ENCODE data around the gene RPS6KA2. TPM values are rescaled to one million over a fixed set of nuclear protein-coding genes. Genes with fewer than 3 reads are reported as not detected.

The RPS6KA2 gene
- total RNA-seq, 2 donors from 2014 or later, result 59.5 to 75.4 TPM

- TF ChIP-seq CTCF (IDR thresholded peaks at IDR 0.05), result no peak
- ATAC-seq (ENCODE audit: insufficient number of reproducible peaks, low FRiP score, low read depth) (no peak), DNase-seq (ENCODE audit: low spot score) (no peak)
- no peak overlapping the region for H3K4me3 ChIP-seq
- H3K27me3 ChIP-seq (replicated peaks; ENCODE audit: insufficient read depth), result no peaks in the 10 kb centered on the region
- no peaks in the 10 kb centered on the region for H3K36me3 ChIP-seq
- H3K27ac ChIP-seq, result no peak overlapping the region
- H3K9me3 ChIP-seq, result no peaks in the 10 kb centered on the region
- H3K4me1 ChIP-seq (ENCODE audit: control insufficient read depth in 1 of 2, low read depth in 2 of 2), result peaks cover 4 to 14% of the 10 kb centered on the region in 2 donors
These were observed 36.0 kb downstream of the RPS6KA2 start for GRCh38 chr6:166591026-166591425.

GRCh38 chr6:166589786-166590574 is 37.1 kb downstream of the RPS6KA2 start:
- TF ChIP-seq CTCF (IDR thresholded peaks at IDR 0.05), result no peak
- Histone ChIP-seq H3K4me3 (no peak overlapping the region), H3K4me1 (ENCODE audit: control insufficient read depth in 1 of 2, low read depth in 2 of 2) (peaks cover 4 to 11% of the 10 kb centered on the region in 2 donors), H3K36me3 (no peaks in the 10 kb centered on the region), H3K27ac (no peak overlapping the region), H3K9me3 (no peaks in the 10 kb centered on the region), H3K27me3 (replicated peaks; ENCODE audit: insufficient read depth) (no peaks in the 10 kb centered on the region)
- ATAC-seq (ENCODE audit: insufficient number of reproducible peaks, low FRiP score, low read depth) (no peak), DNase-seq (ENCODE audit: low spot score) (no peak)

- H3K36me3 ChIP-seq, result no peaks in the 10 kb centered on the region
- H3K4me1 ChIP-seq (ENCODE audit: control insufficient read depth in 1 of 2, low read depth in 2 of 2), result peaks cover 4 to 11% of the 10 kb centered on the region in 2 donors
- ATAC-seq (ENCODE audit: insufficient number of reproducible peaks, low FRiP score, low read depth) (no peak), DNase-seq (ENCODE audit: low spot score) (no peak)
- TF ChIP-seq CTCF (IDR thresholded peaks at IDR 0.05), result no peak
- no peaks in the 10 kb centered on the region for H3K9me3 ChIP-seq
- no peak overlapping the region for H3K27ac ChIP-seq
- H3K27me3 ChIP-seq (replicated peaks; ENCODE audit: insufficient read depth), result no peaks in the 10 kb centered on the region
- no peak overlapping the region for H3K4me3 ChIP-seq
These were observed 37.7 kb downstream of the RPS6KA2 start for GRCh38 chr6:166589337-166589731.

GRCh38 chr6:166588691-166589336 is 38.2 kb downstream of the RPS6KA2 start:
- no peaks in the 10 kb centered on the region for H3K36me3 ChIP-seq
- no peak overlapping the region for H3K27ac ChIP-seq
- DNase-seq (ENCODE audit: low spot score) (no peak), ATAC-seq (ENCODE audit: insufficient number of reproducible peaks, low FRiP score, low read depth) (no peak)
- H3K27me3 ChIP-seq (replicated peaks; ENCODE audit: insufficient read depth), result no peaks in the 10 kb centered on the region
- H3K4me3 ChIP-seq, result no peak overlapping the region
- TF ChIP-seq CTCF (IDR thresholded peaks at IDR 0.05), result no peak
- H3K9me3 ChIP-seq, result no peaks in the 10 kb centered on the region
- peaks cover 4 to 11% of the 10 kb centered on the region in 2 donors for H3K4me1 ChIP-seq (ENCODE audit: control insufficient read depth in 1 of 2, low read depth in 2 of 2)

- no peaks in the 10 kb centered on the region for H3K36me3 ChIP-seq
- no peak for ATAC-seq (ENCODE audit: insufficient number of reproducible peaks, low FRiP score, low read depth)
- H3K4me3 ChIP-seq, result no peak overlapping the region
- H3K27me3 ChIP-seq (replicated peaks; ENCODE audit: insufficient read depth), result no peaks in the 10 kb centered on the region
- DNase-seq (ENCODE audit: low spot score), result no peak
- H3K4me1 ChIP-seq (ENCODE audit: control insufficient read depth in 1 of 2, low read depth in 2 of 2), result peaks cover 4 to 11% of the 10 kb centered on the region in 2 donors
- TF ChIP-seq CTCF (IDR thresholded peaks at IDR 0.05), result no peak
- no peak overlapping the region for H3K27ac ChIP-seq
- no peaks in the 10 kb centered on the region for H3K9me3 ChIP-seq
These were observed 39.2 kb downstream of the RPS6KA2 start for GRCh38 chr6:166587631-166588413.
